GM21723 (cell line): ENCODE measurements around the gene CCDC127.
"Not testable (repeated sequence)": the region's sequence is repeated elsewhere in the genome, so short reads cannot be mapped to it uniquely, and the experiment has no call there.

Source experiments
- ATAC-seq: cut with Tn5 transposase; IDR thresholded peaks from one replicate; pipeline ENCODE4 v1.9.1; 2021; ENCODE audit warnings: mild to moderate bottlenecking, moderate library complexity; ENCODE audit not compliant: unreplicated experiment

The CCDC127 gene

DNA sequence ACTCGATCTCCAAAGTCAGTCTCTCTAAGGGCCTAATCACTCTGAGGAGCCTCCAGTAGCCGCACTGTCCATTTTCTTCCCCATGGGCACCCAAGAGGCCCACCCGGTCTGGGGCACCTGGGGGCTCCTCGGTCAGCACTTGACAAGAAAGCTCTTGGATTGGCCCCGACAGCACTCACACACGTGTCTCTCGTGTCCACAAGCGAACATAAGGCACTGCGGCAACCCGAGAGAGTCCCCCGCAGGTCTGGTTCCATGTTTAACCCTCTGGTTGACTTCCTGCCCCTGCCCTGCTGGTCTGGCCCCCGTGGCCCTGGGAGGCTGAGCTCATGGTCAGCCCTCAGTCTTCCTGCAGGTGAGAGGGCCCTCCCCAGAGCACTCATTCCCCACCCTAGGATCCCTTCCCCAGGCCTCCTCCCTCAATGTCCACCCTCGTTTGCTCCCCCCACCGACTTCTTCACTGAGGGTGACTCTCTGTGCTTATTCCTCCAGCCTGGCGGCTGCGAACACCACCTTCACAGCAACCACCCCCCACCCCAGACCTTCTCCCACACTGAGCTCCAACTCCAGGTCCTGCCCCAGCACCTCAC is 43.0 kb downstream of the CCDC127 start:
- ATAC-seq: no peak

DNA sequence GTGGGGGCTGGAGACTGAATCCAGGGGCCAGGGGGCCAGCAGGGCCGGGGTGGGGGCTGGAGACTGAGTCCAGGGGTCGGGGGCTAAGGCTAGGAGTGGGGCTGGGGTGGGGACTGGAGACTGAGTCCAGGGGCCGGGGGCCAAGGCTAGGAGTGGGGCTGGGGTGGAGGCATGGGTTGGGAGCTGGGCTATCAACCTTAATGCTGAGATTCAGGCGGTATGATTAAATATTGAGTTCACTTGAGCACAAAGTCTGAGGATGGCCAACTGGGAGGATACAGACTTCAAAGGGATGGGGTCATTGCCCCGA is 43.7 kb downstream of the CCDC127 start:
- ATAC-seq: no peak

DNA sequence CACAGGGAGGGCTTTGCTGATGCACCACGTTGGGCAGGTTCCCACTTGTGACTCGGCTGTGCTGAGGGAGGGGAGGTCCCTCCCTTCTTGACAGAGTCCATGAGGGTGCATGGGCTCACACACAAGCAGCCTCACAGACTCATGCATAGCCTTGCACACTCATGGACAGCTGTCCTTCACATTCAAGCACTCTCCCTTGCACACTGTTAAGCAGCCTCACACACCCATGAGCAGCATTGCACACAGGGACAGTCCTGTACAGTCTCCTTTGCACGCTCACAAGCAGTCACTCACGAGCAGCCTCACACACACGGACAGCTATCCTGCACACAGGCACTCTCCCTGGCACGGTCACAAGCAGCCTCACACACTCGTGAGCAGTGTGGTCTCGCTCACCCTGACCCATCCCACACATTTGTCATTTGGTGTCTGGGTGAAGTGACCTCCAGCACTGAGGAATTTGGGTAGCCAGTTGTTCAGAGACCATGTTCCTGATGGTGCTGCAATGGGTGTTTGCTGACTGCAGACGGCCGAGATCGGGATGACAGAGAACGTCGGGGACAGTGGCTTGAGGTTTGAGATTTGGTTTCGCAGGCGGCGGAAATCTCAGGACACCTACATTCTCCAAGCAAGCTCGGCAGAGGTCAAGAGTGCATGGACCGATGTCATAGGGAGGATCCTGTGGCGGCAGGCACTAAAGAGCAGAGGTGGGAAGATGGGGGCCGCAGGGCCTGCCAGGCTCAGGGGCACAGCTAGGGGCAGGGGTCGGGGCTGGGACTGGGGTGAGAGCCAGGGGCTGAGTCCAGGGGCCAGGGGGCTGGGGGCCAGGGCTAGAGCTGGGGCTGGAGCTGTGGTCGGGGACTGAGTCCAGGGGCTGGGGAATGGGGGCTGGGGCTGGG is 44.3 kb downstream of the CCDC127 start:
- no peak for ATAC-seq

DNA sequence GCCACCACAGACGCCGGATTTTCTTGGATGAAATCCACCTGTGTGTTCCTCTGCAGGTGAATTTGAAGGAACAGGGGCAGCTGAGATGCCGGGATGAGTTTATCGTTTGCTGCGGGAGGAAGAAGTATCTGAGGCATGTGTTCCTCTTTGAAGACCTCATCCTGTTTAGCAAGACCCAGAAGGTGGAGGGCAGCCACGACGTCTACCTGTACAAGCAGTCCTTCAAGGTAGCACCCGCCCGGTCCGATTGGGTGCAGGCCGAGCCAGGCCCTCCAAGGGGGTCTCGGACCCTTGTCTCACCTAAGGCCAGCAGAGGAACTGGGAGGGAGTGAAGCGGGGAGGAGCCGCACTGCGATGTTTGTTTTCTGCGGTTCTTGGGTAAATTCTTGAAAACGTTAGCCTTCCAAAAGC is 45.1 kb downstream of the CCDC127 start:
- no peak for ATAC-seq

DNA sequence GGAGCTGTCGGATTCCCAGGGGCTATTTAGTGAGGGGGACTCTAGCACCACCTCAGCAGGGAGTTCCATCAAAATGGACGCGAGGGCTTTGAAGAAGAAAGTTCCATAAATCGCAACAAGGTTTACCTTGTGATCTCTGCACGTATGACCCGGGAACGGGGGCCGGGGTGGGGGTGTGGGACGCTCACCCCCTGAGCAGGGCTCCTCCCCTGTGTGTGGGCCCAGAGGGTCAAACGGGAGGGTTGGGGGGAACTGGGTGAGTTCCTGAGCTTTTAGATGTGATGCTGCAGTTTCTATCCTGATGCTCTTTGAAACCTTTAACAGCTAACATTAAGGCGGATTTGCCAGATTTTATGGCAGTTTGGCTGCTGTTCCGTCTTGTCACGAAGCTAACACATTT is 45.5 kb downstream of the CCDC127 start:
- no peak for ATAC-seq

DNA sequence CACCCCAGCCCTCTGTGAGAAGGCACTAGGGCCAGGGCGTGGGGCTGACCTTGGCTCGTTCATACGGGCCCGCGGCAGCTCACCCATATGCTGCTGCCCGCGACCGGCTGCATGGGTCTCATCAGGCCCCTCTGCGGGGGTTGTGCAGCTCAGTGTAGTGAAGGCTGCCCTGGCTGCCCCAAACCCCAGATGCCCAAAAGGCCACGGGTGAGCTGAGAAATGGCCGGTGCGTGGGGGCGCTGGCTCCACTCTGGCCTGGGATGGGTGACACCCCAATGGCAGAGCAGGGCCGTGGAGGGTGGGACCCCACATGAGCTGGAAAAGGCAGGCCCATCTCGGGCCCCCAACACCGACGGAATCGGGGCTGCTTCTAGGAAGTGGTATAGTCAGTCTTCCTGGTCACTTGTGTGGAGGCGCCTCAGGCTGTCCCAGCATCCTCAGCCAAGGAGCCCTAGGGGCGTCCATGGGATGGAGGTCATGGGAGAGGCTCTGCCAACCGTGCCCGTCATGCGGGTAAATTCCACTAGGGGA is 46.1 kb downstream of the CCDC127 start:
- no peak for ATAC-seq

DNA sequence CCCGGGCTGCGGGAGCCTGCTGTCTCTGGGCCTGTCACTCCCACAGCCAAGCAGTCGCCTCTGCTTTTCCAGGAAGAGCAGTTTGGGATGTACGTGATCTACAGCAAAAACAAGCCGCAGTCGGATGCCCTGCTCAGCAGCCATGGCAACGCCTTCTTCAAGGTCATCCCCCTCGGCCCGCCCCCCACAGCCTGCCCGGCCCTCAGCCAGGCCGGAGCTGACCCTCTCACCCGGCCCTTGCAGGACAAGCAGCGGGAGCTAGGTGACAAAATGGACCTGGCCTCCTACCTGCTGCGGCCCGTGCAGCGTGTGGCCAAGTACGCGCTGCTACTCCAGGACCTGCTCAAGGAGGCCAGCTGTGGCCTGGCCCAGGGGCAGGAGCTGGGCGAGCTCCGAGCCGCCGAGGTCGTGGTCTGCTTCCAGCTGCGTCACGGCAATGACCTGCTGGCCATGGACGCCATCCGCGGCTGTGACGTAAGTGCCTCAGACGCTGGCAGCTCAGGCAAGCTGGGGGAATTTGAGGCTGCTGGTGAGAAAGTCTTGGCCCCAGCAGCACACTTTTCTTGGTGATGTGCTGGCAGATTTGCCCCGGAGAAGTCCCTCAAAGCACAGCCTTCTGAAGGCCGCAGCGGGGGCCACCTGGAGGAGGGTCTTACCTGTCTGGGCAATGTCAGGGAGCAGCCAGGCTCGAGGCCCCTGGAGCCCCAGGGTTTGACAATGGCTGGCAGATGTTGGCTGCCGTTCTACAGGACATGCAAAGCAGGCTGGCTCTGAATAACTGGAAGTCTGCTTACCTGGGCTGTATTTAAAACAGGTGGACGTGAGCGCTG is 46.8 kb downstream of the CCDC127 start:
- no peak for ATAC-seq

DNA sequence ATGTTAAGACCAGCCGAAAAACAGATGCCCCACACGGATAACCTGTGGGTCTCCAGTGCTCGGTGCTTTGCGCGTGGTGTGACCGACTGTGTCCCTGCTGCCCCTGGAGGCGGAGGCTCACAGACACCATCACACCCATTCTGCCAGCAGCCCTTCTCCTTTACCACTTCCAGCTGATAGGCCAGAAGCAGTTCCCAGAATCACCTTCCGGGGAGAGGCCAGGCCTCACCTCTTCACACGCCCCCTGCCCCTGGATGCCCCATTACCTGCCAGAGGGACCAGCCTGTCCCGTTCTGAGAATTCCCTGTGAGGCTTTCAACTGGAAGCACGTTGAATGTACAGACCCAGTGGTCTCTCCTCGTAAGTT is 48.2 kb downstream of the CCDC127 start:
- no peak for ATAC-seq

DNA sequence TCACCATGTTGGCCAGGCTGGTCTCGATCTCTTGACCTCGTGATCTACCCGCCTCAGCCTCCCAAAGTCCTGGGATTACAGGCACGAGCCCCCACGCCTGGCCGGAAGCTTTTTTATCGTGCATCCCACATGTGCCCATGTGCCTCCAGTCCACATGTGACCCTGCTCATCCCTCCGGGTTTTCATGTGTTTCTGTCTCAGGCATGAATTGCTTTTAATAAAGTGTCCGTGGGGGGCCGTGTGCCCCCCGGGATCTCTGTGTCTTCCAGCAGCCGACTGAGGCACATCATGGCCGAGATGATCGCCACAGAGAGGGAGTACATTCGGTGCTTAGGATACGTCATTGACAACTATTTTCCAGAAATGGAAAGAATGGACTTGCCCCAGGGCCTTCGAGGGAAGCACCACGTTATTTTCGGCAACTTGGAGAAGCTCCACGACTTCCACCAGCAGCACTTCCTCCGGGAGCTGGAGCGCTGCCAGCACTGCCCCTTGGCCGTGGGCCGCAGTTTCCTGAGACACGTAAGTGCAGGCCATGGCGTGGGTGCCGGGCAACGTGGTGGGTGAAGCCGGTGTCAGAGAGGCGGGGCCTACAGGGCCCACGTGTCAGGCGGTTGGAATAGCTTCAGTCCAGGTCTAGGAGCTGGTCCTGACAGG is 48.8 kb downstream of the CCDC127 start:
- no peak for ATAC-seq

DNA sequence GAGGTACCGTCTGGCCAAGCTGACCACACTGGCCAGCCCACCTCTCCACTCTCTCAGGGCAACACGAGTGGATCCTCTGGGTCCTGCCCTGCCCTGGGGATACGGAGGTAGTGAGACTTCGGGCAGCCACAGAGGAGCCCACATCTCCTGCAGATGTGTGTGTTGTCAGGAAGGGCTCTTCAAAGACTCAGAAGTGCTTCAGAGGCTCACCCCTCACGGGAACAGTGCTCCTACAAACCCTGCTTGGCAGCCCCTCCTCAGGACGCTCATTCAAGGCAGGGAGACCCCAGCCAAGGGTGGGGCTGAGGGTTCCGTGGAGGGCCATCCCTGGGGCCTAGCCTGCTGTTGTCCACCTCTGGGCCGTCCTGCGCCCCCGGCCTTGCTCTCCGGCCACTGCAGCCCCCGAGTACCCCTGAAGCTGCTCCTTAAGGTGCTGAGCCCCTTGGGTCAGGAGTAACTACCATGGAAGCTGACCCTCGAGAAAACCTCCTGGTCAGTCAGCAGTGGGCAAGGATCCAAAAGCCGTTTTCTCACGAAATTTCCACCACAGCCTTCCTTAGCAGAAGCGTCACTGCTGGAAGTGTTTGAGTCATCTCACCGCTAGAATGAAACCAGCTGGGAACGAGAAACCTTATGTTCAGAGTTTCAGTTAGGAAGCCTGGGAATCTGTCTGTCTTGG is 49.8 kb downstream of the CCDC127 start:
- ATAC-seq: no peak

DNA sequence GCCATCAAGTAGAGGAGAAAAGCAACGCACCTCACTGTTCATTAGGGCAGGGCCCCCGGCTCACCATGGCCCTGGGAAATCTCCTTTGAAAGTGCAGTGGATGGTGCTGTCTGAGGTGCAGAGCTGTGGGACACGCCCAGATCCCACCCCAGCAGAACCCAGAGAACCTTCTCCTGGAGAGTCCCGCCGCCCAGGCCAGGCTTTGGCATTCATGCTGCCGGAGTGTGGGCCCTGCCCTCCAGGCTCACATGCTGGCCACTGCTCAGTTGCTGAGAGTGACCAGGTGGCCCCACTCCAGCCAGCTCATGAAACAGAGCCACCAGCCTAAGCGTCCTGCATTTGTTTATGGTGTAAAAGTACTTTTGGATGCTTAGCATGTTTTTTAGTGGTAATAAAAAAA is 50.4 kb downstream of the CCDC127 start:
- ATAC-seq: no peak

DNA sequence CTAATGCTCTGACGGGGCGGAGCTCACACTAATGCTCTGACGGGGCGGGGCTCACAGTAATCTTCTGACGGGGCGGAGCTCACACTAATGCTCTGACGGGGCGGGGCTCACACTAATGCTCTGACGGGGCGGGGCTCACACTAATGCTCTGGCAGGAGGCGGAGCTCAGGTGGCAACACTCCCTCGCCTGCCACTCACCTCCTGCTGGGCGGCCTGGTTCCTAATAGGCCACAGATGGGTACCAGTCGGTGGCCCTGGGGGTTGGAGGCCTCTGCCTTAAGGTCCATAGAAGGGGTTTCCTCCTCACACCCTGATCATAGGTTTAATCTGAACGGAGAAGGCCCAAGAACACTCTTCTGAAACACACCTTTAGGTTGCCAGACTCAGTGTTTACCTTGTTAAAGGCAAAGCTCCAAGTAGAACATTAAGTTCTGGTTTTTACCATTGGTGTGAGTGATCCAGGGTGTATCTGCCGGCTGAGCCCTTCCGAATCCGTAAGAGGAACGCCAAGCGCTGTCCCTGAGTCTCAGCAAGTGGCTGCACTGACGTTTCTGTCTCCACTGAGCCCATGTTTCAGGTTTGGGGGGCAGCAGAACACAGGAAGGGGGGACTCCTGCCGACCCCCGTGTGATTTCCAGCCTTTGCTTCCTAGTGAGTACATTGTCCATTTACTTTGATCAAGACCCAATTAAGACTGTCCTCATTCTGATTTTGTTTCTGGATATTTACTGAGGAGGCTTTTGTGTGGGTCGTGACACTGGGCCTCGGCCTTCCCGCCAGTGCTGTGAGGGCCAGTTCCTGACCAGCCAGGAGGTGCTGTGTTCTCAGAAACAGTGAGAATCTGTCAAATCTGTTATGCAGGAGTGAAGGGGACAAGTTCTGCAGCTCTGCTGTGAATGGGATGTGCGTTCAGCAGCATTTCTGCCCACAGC is 51.2 kb downstream of the CCDC127 start:
- no peak for ATAC-seq

DNA sequence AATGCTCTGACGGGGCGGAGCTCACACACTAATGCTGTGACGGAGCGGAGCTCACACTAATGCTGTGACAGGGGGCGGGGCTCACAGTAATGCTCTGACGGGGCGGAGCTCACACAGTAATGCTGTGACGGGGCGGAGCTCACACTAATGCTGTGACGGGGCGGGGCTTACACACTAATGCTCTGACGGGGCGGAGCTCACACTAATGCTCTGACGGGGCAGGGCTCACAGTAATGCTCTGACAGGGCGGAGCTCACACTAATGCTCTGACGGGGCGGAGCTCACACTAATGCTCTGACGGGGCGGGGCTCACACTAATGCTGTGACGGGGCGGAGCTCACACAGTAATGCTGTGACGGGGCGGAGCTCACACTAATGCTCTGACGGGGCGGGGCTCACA is 53.2 kb downstream of the CCDC127 start:
- ATAC-seq: not testable (repeated sequence)

DNA sequence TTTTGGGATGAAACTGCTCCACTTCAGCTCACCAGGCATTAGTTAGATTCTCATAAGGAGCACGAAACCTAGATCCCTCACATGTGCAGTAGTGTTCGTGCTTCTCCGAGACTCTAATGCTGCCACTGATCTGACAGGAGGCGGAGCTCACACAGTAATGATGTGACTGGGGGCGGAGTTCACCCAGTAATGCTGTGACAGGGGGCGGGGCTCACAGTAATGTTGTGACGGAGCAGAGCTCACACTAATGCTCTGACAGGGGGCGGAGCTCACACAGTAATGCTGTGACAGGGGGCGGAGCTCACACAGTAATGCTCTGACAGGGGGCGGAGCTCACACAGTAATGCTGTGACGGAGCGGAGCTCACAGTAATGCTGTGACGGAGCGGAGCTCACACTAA is 53.7 kb downstream of the CCDC127 start:
- ATAC-seq: no peak

DNA sequence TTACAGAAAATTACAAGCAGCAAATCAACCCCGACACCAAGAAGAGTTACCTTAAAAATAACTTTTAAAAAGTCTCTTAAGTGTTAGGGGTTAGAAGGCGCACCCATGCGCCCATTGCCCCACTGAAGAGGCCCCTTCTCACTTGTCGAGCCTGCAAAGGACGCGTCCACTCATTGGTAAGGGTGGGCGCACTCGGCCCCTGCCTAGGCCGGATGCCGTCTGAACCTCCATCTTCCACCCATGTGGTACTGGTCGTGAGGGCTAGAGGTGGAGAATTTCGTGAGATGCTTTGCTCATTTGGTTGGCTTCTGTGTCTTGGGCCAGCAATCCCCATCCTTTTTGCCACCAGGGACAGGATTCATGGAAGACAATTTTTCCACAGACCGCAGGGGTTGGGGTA is 54.1 kb downstream of the CCDC127 start:
- no peak for ATAC-seq

DNA sequence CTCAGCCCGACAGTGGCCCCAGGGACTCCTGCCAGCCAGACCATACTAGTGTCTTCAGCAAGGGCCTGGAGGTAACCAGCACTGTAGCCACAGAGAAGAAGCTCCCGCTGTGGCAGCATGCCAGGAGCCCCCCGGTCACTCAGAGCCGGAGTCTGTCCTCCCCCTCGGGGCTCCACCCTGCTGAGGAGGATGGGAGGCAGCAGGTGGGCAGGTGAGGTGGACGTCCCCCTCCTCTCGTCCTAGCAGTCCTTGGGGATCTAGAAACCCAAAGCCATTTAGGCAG is 54.7 kb downstream of the CCDC127 start:
- ATAC-seq: no peak

DNA sequence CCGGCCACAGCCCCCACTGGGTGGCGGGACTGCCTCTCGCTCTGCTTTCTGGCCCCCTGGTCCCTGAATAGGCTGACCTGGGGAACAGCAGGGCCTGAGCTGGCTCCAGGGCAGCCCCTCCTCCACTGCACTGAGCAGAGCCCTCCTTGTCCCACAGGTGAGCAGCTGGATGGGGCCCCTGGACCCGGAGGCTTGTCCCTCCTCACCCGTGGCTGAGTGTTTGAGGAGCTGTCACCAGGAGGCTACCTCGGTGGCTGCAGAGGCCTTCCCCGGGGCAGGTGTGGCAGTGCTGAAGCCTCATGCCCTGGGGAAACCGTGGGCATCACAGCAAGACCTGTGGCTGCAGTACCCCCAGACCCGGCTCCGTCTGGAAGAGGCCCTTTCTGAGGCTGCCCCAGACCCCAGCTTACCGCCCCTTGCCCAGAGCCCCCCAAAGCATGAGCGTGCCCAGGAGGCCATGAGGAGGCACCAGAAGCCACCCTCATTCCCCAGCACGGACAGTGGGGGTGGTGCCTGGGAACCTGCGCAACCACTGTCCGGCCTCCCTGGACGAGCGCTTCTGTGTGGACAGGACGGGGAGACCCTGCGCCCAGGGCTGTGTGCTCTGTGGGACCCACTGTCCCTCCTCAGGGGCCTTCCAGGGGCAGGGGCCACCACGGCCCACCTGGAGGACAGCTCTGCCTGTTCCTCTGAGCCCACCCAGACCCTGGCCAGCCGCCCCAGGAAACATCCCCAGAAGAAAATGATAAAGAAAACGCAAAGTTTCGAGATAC is 55.2 kb downstream of the CCDC127 start:
- no peak for ATAC-seq

DNA sequence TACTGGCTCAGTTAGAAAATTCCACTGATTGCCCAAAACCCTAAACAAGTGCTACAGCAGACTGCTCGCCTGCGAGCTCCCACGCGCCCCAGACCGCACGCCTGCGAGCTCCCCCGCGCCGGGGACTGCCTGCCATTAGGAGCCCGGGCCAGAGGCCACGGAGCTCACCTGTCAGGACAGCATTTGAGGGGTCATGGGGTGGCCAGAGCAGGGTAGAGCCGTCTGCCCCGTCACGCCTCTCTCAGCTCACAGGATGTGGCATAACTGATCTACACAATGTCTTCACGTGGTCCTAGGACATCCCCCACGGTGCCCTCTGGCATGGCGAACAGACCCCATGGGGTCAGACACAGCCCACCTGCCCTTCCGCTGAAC is 55.8 kb downstream of the CCDC127 start:
- no peak for ATAC-seq

DNA sequence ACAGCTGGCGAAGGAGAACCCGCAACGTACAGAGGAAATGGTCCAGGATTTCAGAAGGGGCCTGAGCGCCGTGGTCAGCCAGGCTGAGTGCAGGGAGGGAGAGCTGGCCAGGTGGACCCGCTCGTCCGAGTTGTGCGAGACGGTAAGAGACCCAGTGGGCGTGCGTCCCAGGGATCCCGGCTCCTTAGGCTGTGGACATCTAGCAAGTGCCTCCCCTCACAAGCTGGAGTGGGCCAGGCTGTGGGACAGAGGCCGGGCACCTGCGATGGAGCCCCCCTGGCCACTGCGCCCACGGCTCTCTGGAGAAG is 56.2 kb downstream of the CCDC127 start:
- no peak for ATAC-seq
